Liver (tissue), 3 donors: Measurements from ENCODE around the gene LHX2.

ENCODE experiments used
- TAF1 ChIP-seq: conservative IDR thresholded peaks from 2 replicates; pipeline ENCODE4 v1.6.1; 2016; ENCODE audit warnings: antibody characterized with exemption, mild to moderate bottlenecking
- YY1 ChIP-seq: IDR thresholded peaks from 2 replicates; pipeline ENCODE4 v1.6.1; 2016; ENCODE audit warnings: antibody characterized with exemption, mild to moderate bottlenecking
- TF ChIP-seq, protein P1 (sequence below): fragments of 150-350 bp; IDR thresholded peaks from 2 replicates; pipeline ENCODE4 v1.5.1; 2017; ENCODE audit warnings: improper control_type of control experiment, low read depth, low read length; ENCODE audit not compliant: missing input control
- donor health status: healthy.
- donor health status: healthy.

DNA sequence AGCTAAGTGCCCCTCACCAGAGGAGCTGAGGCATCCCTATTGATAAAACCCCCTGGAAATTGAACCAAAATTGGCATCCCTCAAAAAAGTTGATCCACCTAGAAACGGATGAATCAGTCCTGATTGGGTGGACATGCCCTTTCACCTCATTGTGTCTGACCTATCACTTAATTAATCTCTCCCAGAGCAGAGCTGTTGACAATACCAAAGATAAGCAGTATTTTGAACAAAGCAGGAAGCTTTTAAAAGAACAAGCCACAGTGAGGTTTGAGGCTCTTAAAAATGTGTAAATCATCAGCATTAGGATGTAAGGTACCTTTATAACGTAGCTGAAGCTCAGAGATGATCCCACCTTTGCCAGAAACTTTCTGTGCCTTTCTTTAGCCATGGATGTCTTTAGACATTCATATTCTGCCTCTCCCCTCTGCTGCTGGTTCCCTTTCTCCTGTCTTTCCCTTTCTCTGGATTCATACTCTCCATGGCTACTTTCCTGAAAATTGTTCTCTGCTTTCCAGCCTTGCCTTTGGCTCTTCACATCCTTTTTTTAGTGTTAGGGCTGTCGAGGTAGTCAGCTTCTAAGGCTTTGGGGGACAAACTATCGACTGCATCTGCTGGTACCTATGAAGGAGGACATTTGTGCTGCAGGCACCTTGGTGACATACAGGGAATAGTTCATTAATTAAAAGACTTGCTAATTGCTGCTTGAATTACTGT is 7.8 kb upstream of the LHX2 start:
- TF ChIP-seq, protein P1, sequence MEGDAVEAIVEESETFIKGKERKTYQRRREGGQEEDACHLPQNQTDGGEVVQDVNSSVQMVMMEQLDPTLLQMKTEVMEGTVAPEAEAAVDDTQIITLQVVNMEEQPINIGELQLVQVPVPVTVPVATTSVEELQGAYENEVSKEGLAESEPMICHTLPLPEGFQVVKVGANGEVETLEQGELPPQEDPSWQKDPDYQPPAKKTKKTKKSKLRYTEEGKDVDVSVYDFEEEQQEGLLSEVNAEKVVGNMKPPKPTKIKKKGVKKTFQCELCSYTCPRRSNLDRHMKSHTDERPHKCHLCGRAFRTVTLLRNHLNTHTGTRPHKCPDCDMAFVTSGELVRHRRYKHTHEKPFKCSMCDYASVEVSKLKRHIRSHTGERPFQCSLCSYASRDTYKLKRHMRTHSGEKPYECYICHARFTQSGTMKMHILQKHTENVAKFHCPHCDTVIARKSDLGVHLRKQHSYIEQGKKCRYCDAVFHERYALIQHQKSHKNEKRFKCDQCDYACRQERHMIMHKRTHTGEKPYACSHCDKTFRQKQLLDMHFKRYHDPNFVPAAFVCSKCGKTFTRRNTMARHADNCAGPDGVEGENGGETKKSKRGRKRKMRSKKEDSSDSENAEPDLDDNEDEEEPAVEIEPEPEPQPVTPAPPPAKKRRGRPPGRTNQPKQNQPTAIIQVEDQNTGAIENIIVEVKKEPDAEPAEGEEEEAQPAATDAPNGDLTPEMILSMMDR, result no peak
- TF ChIP-seq TAF1 (no peak), YY1 (no peak)
